ENCODE data around the gene EIF2S2.

DNA sequence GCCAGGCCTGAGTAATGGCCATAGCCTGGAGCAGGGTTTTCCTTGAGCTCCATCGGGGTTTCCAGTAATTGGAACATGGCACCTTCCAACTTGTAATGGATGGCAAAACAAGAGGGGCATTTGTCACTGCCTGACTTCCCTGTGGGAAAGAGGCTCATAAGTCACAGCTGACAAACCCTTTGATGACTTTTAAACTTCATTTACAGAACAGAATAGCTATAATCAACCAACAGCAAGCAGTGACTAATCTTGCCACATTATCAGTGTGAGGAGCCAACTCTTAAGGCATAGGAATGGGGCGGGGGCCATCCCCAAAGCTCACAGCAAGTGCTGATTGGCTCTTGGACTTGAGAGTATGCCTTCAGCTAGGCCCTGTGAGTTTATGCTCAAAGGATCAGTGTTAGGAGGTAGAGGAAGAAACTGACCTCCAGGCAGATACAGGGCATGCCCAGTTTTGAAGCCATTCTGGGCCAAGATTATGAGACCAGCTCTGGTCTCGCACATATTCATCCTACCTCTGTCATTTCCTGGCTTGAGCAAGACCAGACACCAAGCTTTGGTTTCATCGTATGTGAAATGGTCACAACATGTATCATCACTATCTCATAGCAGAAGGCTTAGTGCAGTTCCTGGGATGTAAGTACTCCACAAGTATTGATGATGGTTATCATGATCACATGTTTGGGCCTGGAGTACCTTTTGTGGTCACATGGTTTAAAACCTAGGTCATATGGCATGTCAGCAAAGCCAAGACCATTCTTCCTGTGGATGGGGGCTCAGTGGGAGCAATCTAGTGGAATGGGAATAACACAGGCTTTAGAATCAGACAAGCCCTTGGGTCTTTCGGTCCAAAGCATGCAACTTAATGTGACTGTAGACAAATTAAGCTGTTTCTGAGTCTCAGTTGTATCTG, 49.2 kb downstream of the EIF2S2 start:
- TF ChIP-seq, protein P1, sequence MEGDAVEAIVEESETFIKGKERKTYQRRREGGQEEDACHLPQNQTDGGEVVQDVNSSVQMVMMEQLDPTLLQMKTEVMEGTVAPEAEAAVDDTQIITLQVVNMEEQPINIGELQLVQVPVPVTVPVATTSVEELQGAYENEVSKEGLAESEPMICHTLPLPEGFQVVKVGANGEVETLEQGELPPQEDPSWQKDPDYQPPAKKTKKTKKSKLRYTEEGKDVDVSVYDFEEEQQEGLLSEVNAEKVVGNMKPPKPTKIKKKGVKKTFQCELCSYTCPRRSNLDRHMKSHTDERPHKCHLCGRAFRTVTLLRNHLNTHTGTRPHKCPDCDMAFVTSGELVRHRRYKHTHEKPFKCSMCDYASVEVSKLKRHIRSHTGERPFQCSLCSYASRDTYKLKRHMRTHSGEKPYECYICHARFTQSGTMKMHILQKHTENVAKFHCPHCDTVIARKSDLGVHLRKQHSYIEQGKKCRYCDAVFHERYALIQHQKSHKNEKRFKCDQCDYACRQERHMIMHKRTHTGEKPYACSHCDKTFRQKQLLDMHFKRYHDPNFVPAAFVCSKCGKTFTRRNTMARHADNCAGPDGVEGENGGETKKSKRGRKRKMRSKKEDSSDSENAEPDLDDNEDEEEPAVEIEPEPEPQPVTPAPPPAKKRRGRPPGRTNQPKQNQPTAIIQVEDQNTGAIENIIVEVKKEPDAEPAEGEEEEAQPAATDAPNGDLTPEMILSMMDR (IDR thresholded peaks at IDR 0.05; ENCODE audit: poor library complexity) = no peak
- no peak for TF ChIP-seq EZH2 (IDR thresholded peaks at IDR 0.05; ENCODE audit: borderline replicate concordance)
